Coronary artery (tissue), 2 donors: ENCODE results near the gene AGBL1.

Experiments used
- DNase-seq: peaks from one replicate; pipeline ENCODE4 v3.0.0-alpha.2; 2017; ENCODE audit warnings: low spot score
- H3K27ac ChIP-seq, 2 donors: fragments of 200-600 bp; sonication (generic); one replicate each; pipeline ENCODE4 v1.5.1; 2016 to 2019
- H3K4me3 ChIP-seq: fragments of 200-600 bp; sonication (generic); 2 replicates; pipeline ENCODE4 v1.5.1; 2016; ENCODE audit warnings: mild to moderate bottlenecking, moderate library complexity
- TF ChIP-seq, protein P1 (sequence below): fragments of 200-600 bp; sonication (generic); IDR thresholded peaks from one replicate; pipeline ENCODE4 v1.5.1; 2019; ENCODE audit warnings: antibody characterized with exemption

AGBL1 gene

DNA sequence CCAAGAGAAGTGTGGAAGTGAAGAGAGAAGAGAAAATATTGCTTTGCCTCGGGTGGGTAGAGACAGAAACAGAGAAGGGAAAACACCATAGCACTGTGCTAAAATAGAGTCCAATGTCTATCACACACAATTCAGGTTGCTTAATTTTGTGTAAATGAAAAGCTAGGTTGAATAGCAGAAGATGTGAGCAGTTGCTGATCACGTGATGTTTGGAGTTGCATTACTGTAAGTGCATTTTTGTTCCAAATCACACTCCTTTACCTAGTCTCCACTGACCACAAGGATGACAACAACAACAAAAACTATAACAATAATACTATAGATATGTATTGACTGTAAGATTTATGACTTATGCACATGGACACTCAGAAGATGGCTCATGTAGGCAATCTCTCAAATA is 683.2 kb downstream of the AGBL1 start:
- Histone ChIP-seq H3K27ac (no peak overlapping the region), H3K4me3 (no peak overlapping the region)
- TF ChIP-seq, protein P1, sequence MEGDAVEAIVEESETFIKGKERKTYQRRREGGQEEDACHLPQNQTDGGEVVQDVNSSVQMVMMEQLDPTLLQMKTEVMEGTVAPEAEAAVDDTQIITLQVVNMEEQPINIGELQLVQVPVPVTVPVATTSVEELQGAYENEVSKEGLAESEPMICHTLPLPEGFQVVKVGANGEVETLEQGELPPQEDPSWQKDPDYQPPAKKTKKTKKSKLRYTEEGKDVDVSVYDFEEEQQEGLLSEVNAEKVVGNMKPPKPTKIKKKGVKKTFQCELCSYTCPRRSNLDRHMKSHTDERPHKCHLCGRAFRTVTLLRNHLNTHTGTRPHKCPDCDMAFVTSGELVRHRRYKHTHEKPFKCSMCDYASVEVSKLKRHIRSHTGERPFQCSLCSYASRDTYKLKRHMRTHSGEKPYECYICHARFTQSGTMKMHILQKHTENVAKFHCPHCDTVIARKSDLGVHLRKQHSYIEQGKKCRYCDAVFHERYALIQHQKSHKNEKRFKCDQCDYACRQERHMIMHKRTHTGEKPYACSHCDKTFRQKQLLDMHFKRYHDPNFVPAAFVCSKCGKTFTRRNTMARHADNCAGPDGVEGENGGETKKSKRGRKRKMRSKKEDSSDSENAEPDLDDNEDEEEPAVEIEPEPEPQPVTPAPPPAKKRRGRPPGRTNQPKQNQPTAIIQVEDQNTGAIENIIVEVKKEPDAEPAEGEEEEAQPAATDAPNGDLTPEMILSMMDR: no peak
- DNase-seq: no peak

DNA sequence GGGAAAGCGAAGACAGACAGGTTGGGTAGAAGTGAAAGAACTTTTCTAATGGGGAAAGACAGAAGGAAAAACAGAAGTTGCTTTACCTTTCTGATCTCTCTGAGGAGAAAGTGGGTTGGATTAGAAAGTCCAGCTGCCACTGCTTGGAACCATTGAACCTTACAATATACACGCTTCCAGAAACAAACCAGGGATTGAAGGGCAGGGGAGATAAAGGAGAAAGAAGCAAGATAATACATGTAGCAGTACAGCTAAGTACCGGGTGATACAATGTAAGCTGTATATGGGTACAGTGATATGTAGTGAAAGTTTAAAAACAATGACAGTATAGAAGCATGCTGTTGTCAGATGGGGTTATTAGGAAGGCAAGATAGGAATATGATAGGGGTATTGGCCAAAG is 684.4 kb downstream of the AGBL1 start:
- TF ChIP-seq, protein P1: no peak
- no peak for DNase-seq
- H3K27ac ChIP-seq: no peak overlapping the region
- no peak overlapping the region for H3K4me3 ChIP-seq

DNA sequence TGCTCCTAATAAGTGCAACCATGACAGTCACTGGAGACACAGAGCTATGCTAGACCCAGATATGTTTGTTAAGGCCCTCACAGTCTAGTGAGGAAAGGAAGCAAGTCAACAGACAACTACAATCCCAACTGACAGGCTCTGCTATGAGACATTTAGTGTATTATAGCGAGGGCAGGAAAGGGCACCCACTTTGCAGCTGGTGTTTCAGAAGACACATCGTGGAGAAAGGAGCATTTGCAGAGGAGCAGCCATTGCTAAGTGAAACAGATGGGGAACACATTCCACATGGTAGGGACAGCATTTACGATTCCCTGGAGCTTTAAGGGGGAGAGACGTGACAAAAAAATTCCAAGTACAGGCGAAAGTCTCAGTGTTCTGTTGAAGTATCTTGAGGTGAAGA is 685.6 kb downstream of the AGBL1 start:
- Histone ChIP-seq H3K4me3 (no peak overlapping the region), H3K27ac (no peak overlapping the region)
- TF ChIP-seq, protein P1: no peak
- no peak for DNase-seq

DNA sequence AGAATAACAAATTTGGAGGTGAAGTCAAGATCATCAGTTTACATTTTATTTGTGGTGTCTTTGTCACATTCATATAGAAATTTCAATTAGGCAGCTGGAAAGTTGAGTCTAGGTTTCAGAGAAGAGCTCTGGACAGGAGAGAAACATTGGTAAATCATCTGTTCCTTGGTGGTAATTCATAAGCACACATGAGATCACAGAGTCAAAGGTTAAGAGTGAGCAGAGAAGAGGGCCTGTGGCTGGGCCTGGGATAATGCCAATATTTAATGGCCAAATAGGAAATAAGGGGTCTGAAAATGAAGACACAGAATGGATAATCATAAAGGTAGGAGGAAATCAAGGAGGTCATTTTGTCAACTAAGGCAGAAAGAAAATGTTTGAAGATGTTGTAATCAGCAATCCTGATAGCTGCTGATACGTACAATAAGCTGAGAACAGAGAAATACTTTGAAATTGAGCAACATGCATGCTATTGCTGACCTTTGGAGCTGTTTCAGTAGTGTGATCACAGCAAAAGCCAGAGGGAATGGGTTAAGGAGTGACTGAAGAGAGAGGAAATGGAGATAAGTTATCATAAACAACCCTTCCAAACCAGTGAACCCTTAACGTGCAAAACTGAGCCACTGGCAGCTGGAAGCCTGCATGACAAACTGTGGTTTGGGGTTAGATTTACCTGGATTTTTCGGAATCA is 692.8 kb downstream of the AGBL1 start:
- no peak for DNase-seq

DNA sequence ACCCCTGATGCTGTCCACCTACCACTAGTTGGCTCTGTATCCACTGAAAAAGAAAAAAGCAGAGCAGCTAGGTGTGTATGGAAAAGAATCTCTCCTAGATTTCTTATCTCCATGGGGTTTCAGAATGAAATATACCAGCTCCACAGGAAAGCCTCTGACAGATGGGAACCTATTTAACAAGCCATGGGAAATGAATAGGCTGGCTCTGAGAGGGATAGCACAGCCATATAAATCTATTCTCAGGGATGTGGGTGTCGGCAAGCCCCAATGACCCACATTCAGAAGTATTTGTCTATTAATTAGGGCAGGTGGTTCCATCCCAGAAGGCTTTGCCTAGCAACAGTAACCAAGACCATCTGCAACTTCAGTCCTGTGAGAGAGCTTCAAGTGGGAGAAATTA is 694.1 kb downstream of the AGBL1 start:
- Histone ChIP-seq H3K27ac (no peak overlapping the region), H3K4me3 (no peak overlapping the region)
- TF ChIP-seq, protein P1: no peak
- DNase-seq: no peak

More for the DNA sequence above, 692.8 kb downstream of the AGBL1 start:
- no peak overlapping the region for H3K27ac ChIP-seq
- TF ChIP-seq, protein P1: no peak
- no peak overlapping the region for H3K4me3 ChIP-seq

DNA sequence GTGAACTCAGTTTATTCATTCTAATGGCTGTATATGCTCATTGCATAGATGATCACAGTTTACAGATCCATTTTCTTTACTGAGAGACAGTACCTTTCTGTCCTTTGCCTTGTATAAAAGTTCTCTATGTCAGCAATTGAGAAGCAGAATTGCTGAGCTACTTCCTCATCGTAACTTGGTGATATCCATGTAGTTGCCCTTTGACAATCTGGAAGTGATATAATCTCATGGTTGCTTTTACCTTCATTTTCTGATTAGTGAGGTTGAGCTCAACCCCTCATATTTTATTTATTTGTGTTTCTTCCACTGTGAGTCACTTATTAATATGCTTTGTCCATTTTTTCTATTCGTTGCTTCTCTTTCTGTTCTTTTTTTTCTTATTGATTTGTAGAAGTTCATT is 696.5 kb downstream of the AGBL1 start:
- no peak for DNase-seq
- TF ChIP-seq, protein P1: no peak
- H3K27ac ChIP-seq: no peak overlapping the region
- H3K4me3 ChIP-seq: no peak overlapping the region

DNA sequence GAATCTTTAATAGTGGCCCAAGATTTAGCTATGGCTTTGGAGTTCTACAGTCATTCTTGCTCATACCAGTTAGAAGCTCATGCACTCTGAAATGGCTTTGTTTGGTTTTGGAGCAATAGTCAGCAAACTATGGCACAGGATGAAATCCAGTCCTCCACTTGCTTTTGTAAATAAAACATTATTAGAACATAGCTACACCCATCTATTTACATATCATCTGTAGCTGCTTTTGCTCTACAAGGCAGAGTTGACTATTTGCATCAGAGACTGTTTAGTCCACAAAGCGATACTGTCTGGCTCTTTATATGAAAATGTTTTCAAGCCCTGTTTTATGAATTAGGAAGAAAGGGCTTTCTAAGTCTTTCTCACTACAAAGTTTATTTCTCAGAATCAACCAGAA is 716.9 kb downstream of the AGBL1 start:
- Histone ChIP-seq H3K27ac (no peak overlapping the region), H3K4me3 (no peak overlapping the region)
- TF ChIP-seq, protein P1: no peak
- DNase-seq: no peak
